IMR-90 (cell line): ENCODE measurements around the gene CTRL.

ENCODE experiments used
- BHLHE40 ChIP-seq: fragments of 150-350 bp; IDR thresholded peaks from 2 replicates; pipeline ENCODE4 v1.6.1; 2016; ENCODE audit warnings: mild to moderate bottlenecking, low read depth, low read length
- MXI1 ChIP-seq: IDR thresholded peaks from 2 replicates; pipeline ENCODE4 v1.6.1; 2012; ENCODE audit warnings: low read depth, mild to moderate bottlenecking, low read length, moderate library complexity, borderline replicate concordance

GRCh38 chr16:67881621-67882161 is 50.0 kb downstream of the CTRL start:
- no peak for TF ChIP-seq BHLHE40
- TF ChIP-seq MXI1, result no peak
